ENCODE results near the gene NHLRC4. TPM values are rescaled to one million over a fixed set of nuclear protein-coding genes. Genes with fewer than 3 reads are reported as not detected.

The NHLRC4 gene
- total RNA-seq, 1 donor from 2014 or later, result 0.46 TPM

GRCh38 chr16:555528-556473 lies 11.0 kb upstream of the NHLRC4 start:
- H3K36me3 ChIP-seq (ENCODE audit: control insufficient read depth, insufficient read depth, low read length), result peaks cover 1% of the 10 kb centered on the region
- no peak overlapping the region for H3K4me3 ChIP-seq (ENCODE audit: low read depth, low read length)
- TF ChIP-seq, protein P1, sequence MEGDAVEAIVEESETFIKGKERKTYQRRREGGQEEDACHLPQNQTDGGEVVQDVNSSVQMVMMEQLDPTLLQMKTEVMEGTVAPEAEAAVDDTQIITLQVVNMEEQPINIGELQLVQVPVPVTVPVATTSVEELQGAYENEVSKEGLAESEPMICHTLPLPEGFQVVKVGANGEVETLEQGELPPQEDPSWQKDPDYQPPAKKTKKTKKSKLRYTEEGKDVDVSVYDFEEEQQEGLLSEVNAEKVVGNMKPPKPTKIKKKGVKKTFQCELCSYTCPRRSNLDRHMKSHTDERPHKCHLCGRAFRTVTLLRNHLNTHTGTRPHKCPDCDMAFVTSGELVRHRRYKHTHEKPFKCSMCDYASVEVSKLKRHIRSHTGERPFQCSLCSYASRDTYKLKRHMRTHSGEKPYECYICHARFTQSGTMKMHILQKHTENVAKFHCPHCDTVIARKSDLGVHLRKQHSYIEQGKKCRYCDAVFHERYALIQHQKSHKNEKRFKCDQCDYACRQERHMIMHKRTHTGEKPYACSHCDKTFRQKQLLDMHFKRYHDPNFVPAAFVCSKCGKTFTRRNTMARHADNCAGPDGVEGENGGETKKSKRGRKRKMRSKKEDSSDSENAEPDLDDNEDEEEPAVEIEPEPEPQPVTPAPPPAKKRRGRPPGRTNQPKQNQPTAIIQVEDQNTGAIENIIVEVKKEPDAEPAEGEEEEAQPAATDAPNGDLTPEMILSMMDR (IDR thresholded peaks at IDR 0.05; ENCODE audit: insufficient read depth, low read length, poor library complexity, severe bottlenecking), result peak; percentile 9
- no peak for DNase-seq (ENCODE audit: low read depth)
- H3K27me3 ChIP-seq (ENCODE audit: control insufficient read depth, insufficient read depth, low read length), result peaks cover 38% of the 10 kb centered on the region

DNA sequence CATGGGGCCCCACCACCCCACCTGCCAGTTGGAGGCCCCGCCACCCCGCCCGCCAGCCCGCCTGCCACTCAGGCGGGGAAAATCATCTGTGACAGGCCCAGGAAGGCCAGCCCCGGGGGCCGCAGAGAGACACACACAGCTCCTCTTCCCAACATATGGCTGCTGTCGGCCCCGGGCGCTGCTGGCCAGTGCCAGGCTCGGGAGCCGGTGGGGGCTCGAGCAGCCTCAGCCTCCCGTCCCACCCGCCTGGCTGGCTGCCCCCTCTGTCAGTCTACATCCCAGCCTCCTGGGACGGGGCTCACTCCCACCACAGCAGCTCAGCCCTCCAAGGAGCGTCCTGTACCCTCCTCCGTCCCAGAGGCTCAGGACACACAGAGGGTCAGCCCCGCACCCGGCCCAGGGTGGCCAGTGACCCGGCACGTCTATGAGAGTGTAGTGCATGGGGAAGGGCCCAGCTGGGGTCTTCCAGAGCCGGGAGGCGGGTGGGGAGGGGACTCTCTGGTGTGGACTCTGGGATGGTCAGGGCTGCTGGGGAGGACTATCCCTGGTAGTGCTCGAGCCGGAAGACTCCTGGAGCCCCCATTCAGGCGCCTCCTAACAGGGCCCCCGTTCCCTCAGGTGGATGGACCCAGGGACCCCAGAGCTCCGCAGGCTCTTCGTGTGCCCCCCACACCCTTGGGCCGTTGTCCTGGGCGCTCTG lies 10.2 kb upstream of the NHLRC4 start:
- Histone ChIP-seq H3K27me3 (ENCODE audit: control insufficient read depth, insufficient read depth, low read length) (peaks cover 47% of the 10 kb centered on the region), H3K4me3 (ENCODE audit: low read depth, low read length) (no peak overlapping the region), H3K36me3 (ENCODE audit: control insufficient read depth, insufficient read depth, low read length) (peaks cover 1% of the 10 kb centered on the region)
- TF ChIP-seq, protein P1 (IDR thresholded peaks at IDR 0.05; ENCODE audit: insufficient read depth, low read length, poor library complexity, severe bottlenecking), result no peak
- no peak for DNase-seq (ENCODE audit: low read depth)

DNA sequence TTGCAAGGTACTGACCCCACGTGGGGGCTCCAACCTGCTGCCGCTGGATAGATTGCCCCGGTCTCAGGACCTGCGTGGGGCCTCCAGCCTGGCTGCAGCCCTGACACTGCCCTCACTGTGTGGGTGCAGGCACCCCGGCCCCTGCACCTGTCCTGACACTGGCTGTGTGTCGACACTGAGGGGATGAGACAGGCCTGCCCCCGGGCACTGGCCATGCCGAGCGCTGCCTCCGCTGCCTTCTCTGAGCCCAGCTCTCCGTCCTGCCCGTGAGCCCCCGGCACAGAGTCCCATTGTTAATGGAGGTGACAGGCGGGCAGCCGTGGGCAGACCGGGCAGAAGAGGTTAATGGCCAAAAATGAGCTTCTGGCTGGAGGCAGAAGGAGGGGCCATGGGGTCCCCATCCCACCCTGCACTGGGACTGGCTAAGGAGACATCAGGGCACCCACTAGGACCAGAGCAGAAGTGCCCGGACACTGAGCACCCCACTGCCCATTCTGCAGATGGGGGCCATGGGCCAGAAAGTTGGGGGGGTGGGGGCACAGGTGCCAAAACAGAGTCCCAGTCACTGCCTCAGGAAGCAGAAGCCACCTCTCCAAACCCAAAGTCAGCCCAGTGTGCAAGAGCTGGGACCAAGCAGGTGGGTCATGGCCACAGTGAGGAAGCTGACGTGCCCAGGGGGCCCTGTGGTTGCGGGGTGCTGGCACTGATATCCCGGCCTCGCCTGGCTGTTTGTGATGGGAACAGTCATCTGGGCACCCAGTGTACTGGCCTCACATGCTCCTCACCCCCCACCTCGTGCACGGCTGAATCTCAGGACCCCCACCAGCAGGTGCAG lies 9.1 kb upstream of the NHLRC4 start:
- no peak overlapping the region for H3K4me3 ChIP-seq (ENCODE audit: low read depth, low read length)
- peaks cover under 1% of the 10 kb centered on the region for H3K36me3 ChIP-seq (ENCODE audit: control insufficient read depth, insufficient read depth, low read length)
- DNase-seq (ENCODE audit: low read depth), result no peak
- H3K27me3 ChIP-seq (ENCODE audit: control insufficient read depth, insufficient read depth, low read length), result peaks cover 57% of the 10 kb centered on the region
- TF ChIP-seq, protein P1 (IDR thresholded peaks at IDR 0.05; ENCODE audit: insufficient read depth, low read length, poor library complexity, severe bottlenecking), result no peak

DNA sequence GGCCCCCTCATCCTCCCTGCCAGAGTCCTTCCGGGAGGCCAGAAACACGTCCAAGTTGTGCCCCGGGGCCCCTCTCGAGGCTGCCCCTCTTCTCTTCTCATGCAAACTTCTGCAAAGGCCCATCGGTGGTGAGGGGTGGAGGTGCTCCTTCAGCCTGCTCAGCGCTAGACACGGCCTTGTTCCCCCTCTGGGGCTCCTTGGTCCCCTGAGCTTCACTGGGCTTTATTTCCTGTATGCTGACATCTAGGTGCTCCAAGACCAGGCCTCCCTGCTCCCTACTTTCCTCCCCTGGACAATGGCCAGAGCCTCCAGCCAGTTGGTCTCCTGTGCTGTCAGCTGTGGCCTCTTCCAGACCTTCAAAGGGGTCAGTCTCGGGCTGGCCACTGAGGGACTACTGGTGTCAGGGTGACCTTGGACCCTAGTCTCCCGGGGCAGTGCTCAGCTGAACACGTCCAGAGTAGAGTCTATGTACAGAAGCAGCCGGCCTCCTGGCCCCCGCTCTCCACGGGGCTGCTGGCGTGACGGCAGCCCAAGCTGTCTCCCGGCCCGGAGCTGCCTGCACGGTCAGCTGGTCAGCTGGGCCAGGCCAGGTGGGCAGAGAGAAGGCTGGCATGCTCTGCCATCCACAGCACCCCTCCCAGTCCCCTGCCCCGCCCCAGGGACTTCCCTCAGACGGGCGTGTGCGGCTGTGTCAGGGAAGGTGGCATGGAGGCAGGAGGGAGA lies 8.3 kb upstream of the NHLRC4 start:
- TF ChIP-seq, protein P1 (IDR thresholded peaks at IDR 0.05; ENCODE audit: insufficient read depth, low read length, poor library complexity, severe bottlenecking), result no peak
- no peaks in the 10 kb centered on the region for H3K36me3 ChIP-seq (ENCODE audit: control insufficient read depth, insufficient read depth, low read length)
- peaks cover 61% of the 10 kb centered on the region for H3K27me3 ChIP-seq (ENCODE audit: control insufficient read depth, insufficient read depth, low read length)
- no peak for DNase-seq (ENCODE audit: low read depth)
- no peak overlapping the region for H3K4me3 ChIP-seq (ENCODE audit: low read depth, low read length)

DNA sequence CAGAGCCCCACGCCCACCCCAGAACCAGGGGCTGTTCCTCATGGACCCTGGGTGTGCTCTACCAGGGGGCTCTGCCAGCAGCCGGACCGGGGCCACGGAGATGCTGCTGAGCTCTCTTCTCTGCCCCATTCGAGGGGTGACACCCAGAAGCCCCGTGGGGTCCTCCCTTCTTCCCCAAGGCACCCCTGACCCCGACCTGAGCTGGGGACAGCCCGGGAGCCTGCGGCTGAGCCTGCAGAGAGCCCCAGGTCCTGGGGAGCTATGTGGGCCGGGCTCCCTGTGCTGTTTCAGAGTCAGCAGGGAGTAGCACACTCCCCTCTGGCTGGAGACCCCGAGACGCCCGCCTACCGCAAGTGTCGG lies 7.8 kb upstream of the NHLRC4 start:
- TF ChIP-seq, protein P1 (IDR thresholded peaks at IDR 0.05; ENCODE audit: insufficient read depth, low read length, poor library complexity, severe bottlenecking), result no peak
- Histone ChIP-seq H3K36me3 (ENCODE audit: control insufficient read depth, insufficient read depth, low read length) (no peaks in the 10 kb centered on the region), H3K27me3 (ENCODE audit: control insufficient read depth, insufficient read depth, low read length) (peaks cover 65% of the 10 kb centered on the region), H3K4me3 (ENCODE audit: low read depth, low read length) (no peak overlapping the region)
- no peak for DNase-seq (ENCODE audit: low read depth)
